Lower leg skin (tissue), 3 donors: ENCODE results near the gene FAM210A.

Experiments
- CTCF ChIP-seq, 3 donors: fragments of 450-650 bp; IDR thresholded peaks; one replicate each; pipeline ENCODE4 v1.5.1; 2016; ENCODE audit warnings: antibody characterized with exemption in 3 of 3, mild to moderate bottlenecking in 3 of 3, moderate library complexity in 2 of 3
- POLR2A ChIP-seq, 2 donors: fragments of 450-650 bp; IDR thresholded peaks; one replicate each; pipeline ENCODE4 v1.6.1; 2016 to 2017; ENCODE audit warnings: antibody characterized with exemption in 2 of 2, mild to moderate bottlenecking in 1 of 2, moderate library complexity in 1 of 2

- TF ChIP-seq CTCF (IDR thresholded peaks at IDR 0.05) = no peak
- no peak for TF ChIP-seq POLR2A (IDR thresholded peaks at IDR 0.05)
Observed at GRCh38 chr18:13660510-13660909, 65.8 kb downstream of the FAM210A start.
